ENCODE results near the gene PRELID3B. TPM values are rescaled to one million over a fixed set of nuclear protein-coding genes. Genes with fewer than 3 reads are reported as not detected.
A peak's percentile ranks its signal among the peaks of the same experiment; 100 is the strongest.

PRELID3B gene
- polyA plus RNA-seq, 2 donors = 25.0 to 38.1 TPM

DNA sequence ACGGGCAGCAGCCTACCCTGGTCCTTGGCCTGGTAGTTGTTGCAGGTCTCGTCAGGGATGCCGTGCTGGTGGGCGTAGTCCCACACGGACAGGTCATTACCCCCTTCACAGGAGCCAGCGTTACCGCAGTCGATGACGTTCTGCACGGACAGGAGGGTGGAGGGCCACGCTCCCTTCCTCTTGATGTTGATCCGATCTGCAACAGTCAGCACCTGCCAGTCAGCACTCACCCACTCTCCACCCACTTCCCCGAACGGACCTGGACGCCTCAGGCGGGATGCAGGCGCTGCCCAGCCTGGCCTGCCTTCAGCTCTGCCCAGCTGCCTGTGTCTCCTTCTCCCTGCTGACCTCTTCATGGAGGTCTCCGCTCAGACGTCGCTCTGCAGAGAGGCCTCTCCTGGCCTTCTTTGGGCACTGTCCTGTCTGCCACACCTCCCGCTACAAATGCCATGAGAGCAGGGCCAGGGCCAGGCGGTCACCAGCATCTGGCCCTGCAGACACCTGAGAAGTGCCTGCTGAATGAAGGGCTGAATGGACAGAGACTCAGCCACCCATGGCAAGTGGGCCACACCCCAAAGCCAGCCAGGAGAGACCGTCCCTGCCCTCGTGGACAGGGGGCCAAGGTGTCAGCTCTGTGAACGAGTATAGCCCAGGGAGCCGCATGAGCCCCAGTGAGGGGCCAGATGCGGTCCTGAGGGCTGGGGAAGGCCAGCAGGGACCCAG, 41.0 kb downstream of the PRELID3B start:
- H3K9me3 ChIP-seq (ENCODE audit: control insufficient read depth in 2 of 2, insufficient read depth in 1 of 2, low read depth in 1 of 2, low read length in 1 of 2) = no peaks in the 10 kb centered on the region
- no peak overlapping the region for H3K4me3 ChIP-seq (ENCODE audit: low read depth in 1 of 2, low read length in 2 of 2)
- H3K27me3 ChIP-seq (ENCODE audit: control insufficient read depth in 1 of 2, insufficient read depth in 2 of 2, low read length in 2 of 2) = no peaks in the 10 kb centered on the region

DNA sequence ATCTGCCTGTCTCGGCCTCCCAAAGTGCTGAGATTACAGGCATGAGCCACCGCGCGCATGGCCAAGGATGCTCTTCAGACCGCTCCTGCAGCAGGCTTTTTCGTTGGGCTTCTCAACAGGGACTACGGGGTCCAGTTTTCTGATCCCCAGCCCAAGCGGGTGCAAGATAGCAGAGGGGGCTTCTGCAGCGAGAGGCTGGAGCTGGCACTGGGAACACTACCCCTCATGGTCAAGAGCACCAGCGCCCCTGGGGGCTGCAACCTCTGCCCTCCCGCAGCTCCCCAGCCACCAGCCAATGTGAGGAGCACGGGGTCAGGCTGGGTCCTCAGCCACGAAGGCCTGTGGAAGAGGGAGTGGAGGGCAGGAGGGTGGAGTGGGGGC, 41.5 kb downstream of the PRELID3B start:
- no peaks in the 10 kb centered on the region for H3K27me3 ChIP-seq (ENCODE audit: control insufficient read depth in 1 of 2, insufficient read depth in 2 of 2, low read length in 2 of 2)
- H3K4me3 ChIP-seq (ENCODE audit: low read depth in 1 of 2, low read length in 2 of 2) = no peak overlapping the region
- peaks cover 3 to 13% of the 10 kb centered on the region in 2 donors for H3K4me1 ChIP-seq (ENCODE audit: control insufficient read depth in 2 of 2, insufficient read depth in 2 of 2, low read length in 1 of 2)
- H3K36me3 ChIP-seq (ENCODE audit: control insufficient read depth in 2 of 2, insufficient read depth in 2 of 2, low read length in 1 of 2) = peaks cover 8 to 19% of the 10 kb centered on the region in 2 donors
- no peaks in the 10 kb centered on the region for H3K9me3 ChIP-seq (ENCODE audit: control insufficient read depth in 2 of 2, insufficient read depth in 1 of 2, low read depth in 1 of 2, low read length in 1 of 2)
- H3K27ac ChIP-seq (ENCODE audit: low read depth in 2 of 2, low read length in 1 of 2) = no peak overlapping the region
- 89 to 91% methylated on average over 13 of the region's 13 CpGs for WGBS, 2 donors

More for the DNA sequence above, 41.0 kb downstream of the PRELID3B start:
- WGBS, 2 donors = 92 to 95% methylated on average over 27 of the region's 27 CpGs
- Histone ChIP-seq H3K27ac (ENCODE audit: low read depth in 2 of 2, low read length in 1 of 2) (no peak overlapping the region), H3K36me3 (ENCODE audit: control insufficient read depth in 2 of 2, insufficient read depth in 2 of 2, low read length in 1 of 2) (peaks cover 7 to 17% of the 10 kb centered on the region in 2 donors), H3K4me1 (ENCODE audit: control insufficient read depth in 2 of 2, insufficient read depth in 2 of 2, low read length in 1 of 2) (peaks cover 3 to 18% of the 10 kb centered on the region in 2 donors)

DNA sequence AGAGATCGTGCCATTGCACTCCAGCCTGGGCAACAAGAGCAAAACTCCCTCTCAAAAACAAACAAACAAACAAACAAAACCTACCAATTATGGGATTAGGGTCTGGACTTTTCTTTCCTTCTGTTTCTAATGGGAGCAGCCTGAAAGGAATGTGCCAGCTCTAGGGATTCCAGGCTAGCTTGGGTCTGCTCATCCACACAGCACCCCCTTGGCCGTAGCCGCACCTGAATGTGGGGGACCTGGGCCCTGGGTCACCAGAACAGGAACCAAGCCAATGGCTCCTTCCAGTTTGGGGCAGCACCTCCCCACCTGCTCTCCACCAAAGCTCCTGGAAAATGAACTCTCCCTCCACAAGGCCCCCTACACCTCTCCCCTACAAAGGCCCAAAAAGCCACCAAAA, 42.3 kb downstream of the PRELID3B start:
- WGBS, 2 donors = 78 to 83% methylated on average over 3 of the region's 3 CpGs
- Histone ChIP-seq H3K4me1 (ENCODE audit: control insufficient read depth in 2 of 2, insufficient read depth in 2 of 2, low read length in 1 of 2) (peaks cover under 1 to 6% of the 10 kb centered on the region in 2 donors), H3K27me3 (ENCODE audit: control insufficient read depth in 1 of 2, insufficient read depth in 2 of 2, low read length in 2 of 2) (no peaks in the 10 kb centered on the region), H3K36me3 (ENCODE audit: control insufficient read depth in 2 of 2, insufficient read depth in 2 of 2, low read length in 1 of 2) (peaks cover 14 to 24% of the 10 kb centered on the region in 2 donors), H3K4me3 (ENCODE audit: low read depth in 1 of 2, low read length in 2 of 2) (no peak overlapping the region), H3K9me3 (ENCODE audit: control insufficient read depth in 2 of 2, insufficient read depth in 1 of 2, low read depth in 1 of 2, low read length in 1 of 2) (no peaks in the 10 kb centered on the region), H3K27ac (ENCODE audit: low read depth in 2 of 2, low read length in 1 of 2) (no peak overlapping the region)

DNA sequence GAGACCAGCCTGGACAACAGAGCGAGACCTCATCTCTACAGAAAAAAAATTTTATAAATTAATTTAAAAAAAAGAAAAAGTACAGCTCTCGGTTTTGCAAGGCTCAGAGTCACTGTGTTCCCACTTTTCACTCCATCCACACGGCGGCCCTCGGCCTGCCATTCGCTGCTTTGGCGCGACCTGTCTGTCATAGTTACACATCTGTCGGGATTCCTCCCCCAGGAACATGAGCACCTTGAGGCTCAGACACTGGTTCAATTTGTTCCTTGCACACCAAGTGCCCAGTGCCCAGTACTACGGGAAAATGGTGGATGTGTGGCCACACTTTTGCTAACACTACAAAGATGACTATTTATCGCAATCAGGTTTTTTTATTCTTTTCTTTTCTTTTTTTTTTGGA, 43.9 kb downstream of the PRELID3B start:
- Histone ChIP-seq H3K4me1 (ENCODE audit: control insufficient read depth in 2 of 2, insufficient read depth in 2 of 2, low read length in 1 of 2) (no peaks in the 10 kb centered on the region), H3K27me3 (ENCODE audit: control insufficient read depth in 1 of 2, insufficient read depth in 2 of 2, low read length in 2 of 2) (no peaks in the 10 kb centered on the region), H3K9me3 (ENCODE audit: control insufficient read depth in 2 of 2, insufficient read depth in 1 of 2, low read depth in 1 of 2, low read length in 1 of 2) (no peaks in the 10 kb centered on the region), H3K36me3 (ENCODE audit: control insufficient read depth in 2 of 2, insufficient read depth in 2 of 2, low read length in 1 of 2) (peaks cover 17 to 32% of the 10 kb centered on the region in 2 donors), H3K27ac (ENCODE audit: low read depth in 2 of 2, low read length in 1 of 2) (no peak overlapping the region), H3K4me3 (ENCODE audit: low read depth in 1 of 2, low read length in 2 of 2) (no peak overlapping the region)
- 92 to 95% methylated on average over 11 of the region's 11 CpGs for WGBS, 2 donors

DNA sequence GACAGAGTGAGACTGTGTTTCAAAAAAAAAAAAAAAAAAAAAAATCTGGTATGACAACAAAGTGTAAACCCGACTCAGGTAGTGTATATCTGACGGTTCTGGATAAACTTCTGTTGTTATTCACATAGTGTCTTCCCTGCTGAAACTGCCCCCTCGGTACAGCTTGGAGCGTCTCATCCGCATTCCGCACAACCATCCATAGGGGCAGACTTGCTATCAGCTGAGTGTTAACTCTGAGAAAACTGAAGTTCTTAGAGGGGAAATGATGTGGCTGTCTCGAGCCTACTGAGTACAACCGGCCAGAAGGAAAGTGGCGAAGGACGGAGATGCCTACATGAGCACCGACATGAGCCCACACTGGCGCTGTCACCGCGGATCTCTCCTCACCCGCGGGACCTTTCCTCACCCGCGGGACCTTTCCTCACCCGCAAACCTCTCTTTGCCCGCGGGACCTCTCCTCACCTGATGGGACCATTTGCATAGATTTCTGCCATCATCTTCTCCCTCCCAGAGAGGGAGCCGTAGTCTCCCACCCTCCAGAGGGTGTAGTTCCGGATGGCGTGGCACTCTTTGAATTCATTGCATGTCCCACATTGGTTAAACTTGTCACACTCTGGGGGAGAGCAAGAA, 45.3 kb downstream of the PRELID3B start:
- 92 to 93% methylated on average over 24 of the region's 24 CpGs for WGBS, 2 donors
- no peaks in the 10 kb centered on the region for H3K4me1 ChIP-seq (ENCODE audit: control insufficient read depth in 2 of 2, insufficient read depth in 2 of 2, low read length in 1 of 2)
- H3K36me3 ChIP-seq (ENCODE audit: control insufficient read depth in 2 of 2, insufficient read depth in 2 of 2, low read length in 1 of 2) = peaks cover 18 to 45% of the 10 kb centered on the region in 2 donors
- H3K27me3 ChIP-seq (ENCODE audit: control insufficient read depth in 1 of 2, insufficient read depth in 2 of 2, low read length in 2 of 2) = no peaks in the 10 kb centered on the region
- H3K9me3 ChIP-seq (ENCODE audit: control insufficient read depth in 2 of 2, insufficient read depth in 1 of 2, low read depth in 1 of 2, low read length in 1 of 2) = no peaks in the 10 kb centered on the region
- no peak overlapping the region for H3K4me3 ChIP-seq (ENCODE audit: low read depth in 1 of 2, low read length in 2 of 2)
- no peak overlapping the region for H3K27ac ChIP-seq (ENCODE audit: low read depth in 2 of 2, low read length in 1 of 2)

DNA sequence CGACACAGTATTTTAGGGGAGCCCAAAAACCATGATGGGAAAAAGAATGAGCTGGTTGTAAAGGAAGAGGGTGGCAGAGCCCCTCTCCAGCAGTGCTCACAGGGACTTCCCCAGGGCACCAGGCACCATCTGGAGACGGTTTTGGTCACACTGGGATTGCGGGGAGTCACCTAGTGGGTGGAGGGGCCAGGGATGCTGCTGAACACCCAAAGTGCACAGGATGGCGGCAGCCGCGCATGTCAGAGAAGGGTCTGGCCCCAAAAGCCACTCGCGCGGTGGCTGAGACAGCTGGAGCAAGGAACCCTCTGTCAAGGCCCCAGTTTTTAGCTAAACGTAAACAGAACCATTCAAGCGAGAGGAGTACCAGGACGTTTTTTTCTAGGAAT, 46.4 kb downstream of the PRELID3B start:
- 88 to 89% methylated on average over 12 of the region's 12 CpGs for WGBS, 2 donors
- no peak overlapping the region for H3K4me3 ChIP-seq (ENCODE audit: low read depth in 1 of 2, low read length in 2 of 2)
- no peaks in the 10 kb centered on the region for H3K9me3 ChIP-seq (ENCODE audit: control insufficient read depth in 2 of 2, insufficient read depth in 1 of 2, low read depth in 1 of 2, low read length in 1 of 2)
- H3K27ac ChIP-seq (ENCODE audit: low read depth in 2 of 2, low read length in 1 of 2) = no peak overlapping the region
- H3K36me3 ChIP-seq (ENCODE audit: control insufficient read depth in 2 of 2, insufficient read depth in 2 of 2, low read length in 1 of 2) = peaks cover 19 to 45% of the 10 kb centered on the region in 2 donors
- H3K27me3 ChIP-seq (ENCODE audit: control insufficient read depth in 1 of 2, insufficient read depth in 2 of 2, low read length in 2 of 2) = no peaks in the 10 kb centered on the region
- no peaks in the 10 kb centered on the region for H3K4me1 ChIP-seq (ENCODE audit: control insufficient read depth in 2 of 2, insufficient read depth in 2 of 2, low read length in 1 of 2)

DNA sequence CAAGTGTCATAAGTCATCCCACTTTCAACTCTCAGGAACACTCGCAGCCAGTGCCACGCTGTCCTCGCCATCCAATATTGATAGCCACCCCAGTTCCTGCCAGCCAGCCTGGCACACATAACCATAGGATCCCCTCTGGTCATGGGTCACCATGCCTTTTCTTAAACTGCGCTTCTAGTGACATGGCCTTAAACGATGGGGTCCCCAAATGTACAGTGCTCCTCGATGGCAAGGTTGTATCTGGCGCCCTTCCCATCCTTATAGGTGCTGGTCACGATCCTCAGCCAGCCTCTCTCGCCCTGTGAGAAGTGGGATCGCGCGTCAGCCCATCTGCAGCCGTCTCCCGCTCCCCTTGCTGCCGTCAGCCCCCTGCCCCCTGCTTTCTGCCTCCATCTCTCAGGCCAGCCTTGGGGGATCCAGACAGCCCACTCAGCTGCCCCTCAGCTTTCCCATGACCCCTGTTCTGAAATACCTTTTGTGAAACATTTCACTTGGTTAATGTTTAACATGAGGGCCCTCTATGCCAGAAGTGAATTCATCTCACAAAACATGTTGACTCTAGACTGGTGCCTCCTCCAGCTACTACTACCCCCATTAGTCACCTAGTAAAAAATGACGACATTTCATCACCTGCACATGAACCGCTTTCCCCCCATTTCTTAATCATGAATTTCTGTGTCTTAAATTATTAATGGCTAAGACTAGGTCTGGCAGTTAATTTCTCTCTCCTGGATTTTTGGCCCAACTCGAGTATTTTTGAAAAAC, 46.9 kb downstream of the PRELID3B start:
- Histone ChIP-seq H3K36me3 (ENCODE audit: control insufficient read depth in 2 of 2, insufficient read depth in 2 of 2, low read length in 1 of 2) (peaks cover 23 to 47% of the 10 kb centered on the region in 2 donors), H3K9me3 (ENCODE audit: control insufficient read depth in 2 of 2, insufficient read depth in 1 of 2, low read depth in 1 of 2, low read length in 1 of 2) (no peaks in the 10 kb centered on the region), H3K4me3 (ENCODE audit: low read depth in 1 of 2, low read length in 2 of 2) (no peak overlapping the region), H3K4me1 (ENCODE audit: control insufficient read depth in 2 of 2, insufficient read depth in 2 of 2, low read length in 1 of 2) (no peaks in the 10 kb centered on the region), H3K27me3 (ENCODE audit: control insufficient read depth in 1 of 2, insufficient read depth in 2 of 2, low read length in 2 of 2) (no peaks in the 10 kb centered on the region), H3K27ac (ENCODE audit: low read depth in 2 of 2, low read length in 1 of 2) (peak overlapping the region in 1 of 2 donors; percentile 7)
- WGBS, 2 donors = 74 to 83% methylated on average over 18 of the region's 18 CpGs

DNA sequence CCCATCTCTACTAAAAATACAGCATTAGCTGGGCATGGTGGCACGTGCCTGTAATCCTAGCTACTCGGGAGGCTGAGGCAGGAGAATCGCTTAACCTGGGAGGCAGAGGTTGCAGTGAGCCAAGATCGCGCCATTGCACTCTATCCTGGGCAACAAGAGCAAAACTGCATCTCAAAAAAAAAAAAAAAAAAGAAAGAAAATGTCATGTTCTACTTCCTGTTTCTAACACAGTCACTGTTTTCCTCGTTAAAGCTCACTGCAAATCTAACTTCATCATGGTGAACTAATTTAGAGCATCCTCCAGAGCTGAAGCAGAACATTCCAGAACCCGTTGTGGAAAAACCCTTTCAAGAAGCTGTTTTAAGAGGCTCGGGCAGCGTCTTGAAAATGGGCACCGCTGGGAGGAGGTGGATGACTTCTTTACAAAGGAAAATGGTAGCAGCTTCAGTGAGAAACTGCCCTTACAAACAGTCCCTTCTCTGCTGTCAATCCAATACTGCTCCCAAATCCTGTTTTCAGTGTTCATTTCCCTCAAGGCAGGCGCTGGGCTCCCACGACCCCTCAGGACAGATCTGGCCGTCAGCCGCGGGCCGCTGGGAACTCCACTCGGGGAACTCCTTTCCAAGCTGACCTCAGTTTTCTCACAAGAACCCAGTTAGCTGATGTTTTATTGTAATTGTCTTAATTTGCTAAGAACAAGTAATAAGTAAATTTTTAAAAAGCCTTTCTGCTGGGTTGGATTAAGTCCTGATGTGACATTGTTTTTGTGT, 48.0 kb downstream of the PRELID3B start:
- H3K4me1 ChIP-seq (ENCODE audit: control insufficient read depth in 2 of 2, insufficient read depth in 2 of 2, low read length in 1 of 2) = no peaks in the 10 kb centered on the region
- H3K4me3 ChIP-seq (ENCODE audit: low read depth in 1 of 2, low read length in 2 of 2) = no peak overlapping the region
- H3K9me3 ChIP-seq (ENCODE audit: control insufficient read depth in 2 of 2, insufficient read depth in 1 of 2, low read depth in 1 of 2, low read length in 1 of 2) = no peaks in the 10 kb centered on the region
- H3K36me3 ChIP-seq (ENCODE audit: control insufficient read depth in 2 of 2, insufficient read depth in 2 of 2, low read length in 1 of 2) = peaks cover 23 to 50% of the 10 kb centered on the region in 2 donors
- no peaks in the 10 kb centered on the region for H3K27me3 ChIP-seq (ENCODE audit: control insufficient read depth in 1 of 2, insufficient read depth in 2 of 2, low read length in 2 of 2)
- H3K27ac ChIP-seq (ENCODE audit: low read depth in 2 of 2, low read length in 1 of 2) = no peak overlapping the region
- 78 to 84% methylated on average over 17 of the region's 17 CpGs for WGBS, 2 donors

Data from esophagus (tissue), 2 donors.